ENCODE measurements around the gene KSR2.

GRCh38 chr12:117761528-117762100, 207.2 kb downstream of the KSR2 start:
- TF ChIP-seq POLR2A (IDR thresholded peaks at IDR 0.05; ENCODE audit: low read length) (no peak), GATA1 (IDR thresholded peaks at IDR 0.05; ENCODE audit: low read depth, low read length) (no peak)

Data from erythroblast (primary cell).